Ishikawa (cell line): ENCODE results near the gene GDF10.

Experiments
- CEBPB ChIP-seq: IDR thresholded peaks from 2 replicates; pipeline ENCODE4 v1.6.1; 2012
- EGR1 ChIP-seq: IDR thresholded peaks from 2 replicates; pipeline ENCODE4 v1.6.1; 2012
- EP300 ChIP-seq: IDR thresholded peaks from 2 replicates; pipeline ENCODE4 v1.6.1; 2012; ENCODE audit warnings: borderline replicate concordance
- FOXM1 ChIP-seq: IDR thresholded peaks from 2 replicates; pipeline ENCODE4 v1.6.1; 2012; ENCODE audit warnings: low read depth, borderline replicate concordance
- MAX ChIP-seq: IDR thresholded peaks from 2 replicates; pipeline ENCODE4 v1.6.1; 2012
- NFIC ChIP-seq: IDR thresholded peaks from 2 replicates; pipeline ENCODE4 v1.6.1; 2012
- RAD21 ChIP-seq: IDR thresholded peaks from 2 replicates; pipeline ENCODE4 v1.6.1; 2012; ENCODE audit warnings: low read depth
- REST ChIP-seq: IDR thresholded peaks from 2 replicates; pipeline ENCODE4 v1.6.1; 2012; ENCODE audit warnings: low read depth, mild to moderate bottlenecking
- TAF1 ChIP-seq: IDR thresholded peaks from 2 replicates; pipeline ENCODE4 v1.6.1; 2012; ENCODE audit warnings: low read depth, mild to moderate bottlenecking
- TCF12 ChIP-seq: IDR thresholded peaks from 2 replicates; pipeline ENCODE4 v1.6.1; 2012; ENCODE audit warnings: low read depth
- TEAD4 ChIP-seq: IDR thresholded peaks from 2 replicates; pipeline ENCODE4 v1.6.1; 2012
- USF1 ChIP-seq: IDR thresholded peaks from 2 replicates; pipeline ENCODE4 v1.6.1; 2012
- YY1 ChIP-seq: IDR thresholded peaks from 2 replicates; pipeline ENCODE4 v1.6.1; 2012; ENCODE audit warnings: low read depth

- no peak for TF ChIP-seq EP300
- TF ChIP-seq CEBPB = no peak
- no peak for TF ChIP-seq MAX
- no peak for TF ChIP-seq RAD21
- TF ChIP-seq EGR1 = no peak
- TF ChIP-seq USF1 = no peak
- no peak for TF ChIP-seq REST
- TF ChIP-seq TAF1 = no peak
- no peak for TF ChIP-seq TCF12
- TF ChIP-seq NFIC = no peak
- TF ChIP-seq YY1 = no peak
- TF ChIP-seq FOXM1 = no peak
- no peak for TF ChIP-seq TEAD4
Observed at GRCh38 chr10:47287365-47287802, 12.6 kb upstream of the GDF10 start.
